T-cell (primary cell): ENCODE measurements around the gene ATP5F1B. TPM values are rescaled to one million over a fixed set of nuclear protein-coding genes. Genes with fewer than 3 reads are reported as not detected.
"Not testable (repeated sequence)": the region's sequence is repeated elsewhere in the genome, so short reads cannot be mapped to it uniquely, and the experiment has no call there.

Source experiments
- ATAC-seq, 4 experiments: fragments of 200-7000 bp in 3 of 4; fragments of 150-1000 bp in 1 of 4; cut with Tn5 transposase; replicated peaks in 1 of 4; 1 replicate in 3 of 4; 2 replicates in 1 of 4; pipeline ENCODE4 v1.10.0; 2021; ENCODE audit warnings: moderate library complexity in 3 of 4, mild to moderate bottlenecking in 2 of 4, moderate number of reproducible peaks in 1 of 4
- CTCF ChIA-PET, 2 donors: fragments of 300-600 bp; sonication (Branson Sonifier 250); formaldehyde crosslinking; loops; one replicate each; lab custom pipeline; 2022; ENCODE audit warnings: antibody characterized with exemption in 2 of 2; lab: Charles Lee
- POLR2A ChIA-PET, 2 donors: fragments of 300-600 bp; sonication (Branson Sonifier 250); formaldehyde crosslinking; loops; one replicate each; lab custom pipeline; 2022; ENCODE audit warnings: antibody characterized with exemption in 2 of 2; lab: Charles Lee
- DNase-seq, 35 experiments: peaks; one replicate each; pipeline versions ENCODE4 v3.0.0 to v3.0.0-alpha.2; 2013 to 2023
- H3K27ac ChIP-seq: one replicate; pipeline ENCODE4 v1.5.1; 2013; ENCODE audit warnings: low read length
- H3K27me3 ChIP-seq, 2 experiments: replicated peaks in 1 of 2; 1 replicate in 1 of 2; 2 replicates in 1 of 2; pipeline versions ENCODE4 v1.6.1 to v1.7.0; 2013; ENCODE audit warnings: low read length in 1 of 2, mixed read lengths in 1 of 2; ENCODE audit not compliant: control insufficient read depth in 2 of 2, insufficient read depth in 2 of 2; ENCODE audit errors: extremely low read depth in 1 of 2
- H3K36me3 ChIP-seq, 2 donors: 1 replicate in 1 of 2; 2 replicates in 1 of 2; pipeline versions ENCODE4 v1.6.1 to v1.7.0; 2013; ENCODE audit warnings: low read length in 1 of 2; ENCODE audit not compliant: control insufficient read depth in 2 of 2, insufficient read depth in 1 of 2; ENCODE audit errors: extremely low read depth in 1 of 2
- H3K4me1 ChIP-seq, 2 experiments: 1 replicate in 1 of 2; 2 replicates in 1 of 2; pipeline versions ENCODE4 v1.6.1 to v1.7.0; 2013; ENCODE audit warnings: low read length in 2 of 2, mixed read lengths in 1 of 2; ENCODE audit not compliant: insufficient read depth in 2 of 2, control insufficient read depth in 1 of 2; ENCODE audit errors: extremely low read depth in 1 of 2
- H3K4me3 ChIP-seq, 2 donors: 1 replicate in 1 of 2; 2 replicates in 1 of 2; pipeline versions ENCODE4 v1.5.1 to v1.7.0; 2013; ENCODE audit warnings: mild to moderate bottlenecking in 2 of 2, low read length in 1 of 2, moderate library complexity in 1 of 2; ENCODE audit not compliant: control insufficient read depth in 1 of 2; ENCODE audit errors: extremely low read depth in 1 of 2
- H3K9me3 ChIP-seq: 2 replicates; pipeline ENCODE4 v1.7.0; 2013
- H3K27ac Mint-ChIP-seq, 2 donors: one replicate each; pipeline ENCODE4 v1.8.0; 2020 to 2021; ENCODE audit warnings: mild to moderate bottlenecking in 2 of 2, mixed read lengths in 2 of 2
- H3K27me3 Mint-ChIP-seq, 2 donors: one replicate each; pipeline ENCODE4 v1.8.0; 2021 to 2022; ENCODE audit warnings: mixed read lengths in 2 of 2
- H3K36me3 Mint-ChIP-seq: one replicate; pipeline ENCODE4 v1.8.0; 2021; ENCODE audit warnings: mixed read lengths
- H3K4me1 Mint-ChIP-seq, 3 donors: one replicate each; pipeline ENCODE4 v1.8.0; 2020 to 2022; ENCODE audit warnings: mixed read lengths in 3 of 3, mild to moderate bottlenecking in 1 of 3
- H3K4me3 Mint-ChIP-seq, 3 donors: one replicate each; pipeline ENCODE4 v1.8.0; 2020 to 2022; ENCODE audit warnings: mild to moderate bottlenecking in 3 of 3, mixed read lengths in 3 of 3, moderate library complexity in 3 of 3
- H3K9me3 Mint-ChIP-seq, 3 donors: one replicate each; pipeline ENCODE4 v1.8.0; 2020 to 2022; ENCODE audit warnings: mixed read lengths in 3 of 3
- WGBS: methylation state at CpG from one replicate; pipeline ENCODE4 v1.1.5; 2013; ENCODE audit warnings: missing lambda C conversion rate; ENCODE audit not compliant: insufficient coverage; 5-methylcytosine and 5-hydroxymethylcytosine counted together
- total RNA-seq, 35 experiments: library from RNA in 6 of 35; stranded (reverse) in 6 of 35; fragments of 120-200 nt in 1 of 35; gene quantifications; one replicate each; pipeline versions ENCODE4 v1.2.1 to v1.2.4 and lab custom pipeline; 2013 to 2026

The ATP5F1B gene
- total RNA-seq, 5 donors from 2014 or later (not counting 1 experiment from before 2014, with no cell fraction given), result 252 to 290 (median 283) TPM

GRCh38 chr12:56658921-56659320 lies 13.1 kb upstream of the ATP5F1B start:
- Histone ChIP-seq H3K4me3 (no peak overlapping the region), H3K4me1 (no peaks in the 10 kb centered on the region), H3K27me3 (no peaks in the 10 kb centered on the region), H3K9me3 (no peaks in the 10 kb centered on the region), H3K27ac (no peak overlapping the region), H3K36me3 (peaks cover 0 to 16% of the 10 kb centered on the region in 2 donors)
- Mint-ChIP-seq H3K4me1 (no peaks in the 10 kb centered on the region), H3K27me3 (no peaks in the 10 kb centered on the region), H3K4me3 (no peak overlapping the region), H3K9me3 (peaks cover 0 to 3% (median 3%) of the 10 kb centered on the region in 3 donors), H3K36me3 (peaks cover 14% of the 10 kb centered on the region), H3K27ac (no peak overlapping the region)
- WGBS, result 80% methylated on average over 1 of the region's 1 CpG
- no peak for DNase-seq
- POLR2A ChIA-PET, result interaction anchor here (0.6 to 1.2 kb wide), 4 partner anchors 13 to 208 kb away, joined by 3 to 7 read pairs (median 4); partner anchors contain the start of gene ATP5F1B (in 1 of the 2)
- CTCF ChIA-PET, result interaction anchor here in 1 of 2 donors (0.6 kb wide), 1 partner anchor 16 kb away, joined by 4 read pairs; no protein-coding TSS in a partner anchor
- no peak for ATAC-seq

GRCh38 chr12:56657416-56658379 lies 11.9 kb upstream of the ATP5F1B start:
- Histone ChIP-seq H3K9me3 (no peaks in the 10 kb centered on the region), H3K36me3 (peaks cover 0 to 5% of the 10 kb centered on the region in 2 donors), H3K4me1 (no peaks in the 10 kb centered on the region), H3K4me3 (no peak overlapping the region), H3K27me3 (no peaks in the 10 kb centered on the region), H3K27ac (no peak overlapping the region)
- Mint-ChIP-seq H3K9me3 (peaks cover 0 to 11% (median 8%) of the 10 kb centered on the region in 3 donors), H3K36me3 (peaks cover 9% of the 10 kb centered on the region), H3K27ac (no peak overlapping the region), H3K4me1 (no peaks in the 10 kb centered on the region), H3K4me3 (no peak overlapping the region), H3K27me3 (no peaks in the 10 kb centered on the region)
- ChIA-PET POLR2A (interaction anchor here (0.6 to 1.2 kb wide), 5 partner anchors 11 to 447 kb away, joined by 3 to 4 read pairs (median 4); partner anchors contain the start of gene ATP5F1B (in 1 of the 2)), CTCF (no interaction called here)
- WGBS, result no CpG with 5 or more reads among the region's 7 CpGs
- DNase-seq (no peak), ATAC-seq (no peak)

DNA sequence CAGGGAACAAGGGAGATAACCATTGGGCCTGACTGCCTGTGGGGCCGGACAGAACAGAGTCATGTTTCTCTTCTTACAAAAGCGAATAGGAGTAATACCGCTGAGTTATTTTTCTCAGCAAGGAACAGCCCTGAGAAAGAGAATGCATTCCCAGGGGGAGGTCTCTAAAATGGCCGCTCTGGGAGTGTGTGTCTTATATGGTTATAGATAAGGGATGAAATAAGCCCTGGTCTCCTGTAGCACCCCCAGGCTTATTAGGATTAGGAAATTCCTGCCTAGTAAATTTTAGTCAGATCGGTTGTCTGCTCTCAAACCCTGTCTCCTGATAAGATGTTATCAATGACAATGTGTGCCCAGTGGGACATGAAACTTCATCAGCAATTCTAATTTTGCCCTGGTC lies 8.0 kb upstream of the ATP5F1B start:
- 100% methylated on average over 3 of the region's 5 CpGs for WGBS

GRCh38 chr12:56648023-56648422 lies 2.2 kb upstream of the ATP5F1B start:
- WGBS, result 93% methylated on average over 4 of the region's 9 CpGs
- Histone ChIP-seq H3K4me1 (peaks cover 18 to 25% of the 10 kb centered on the region in 2 experiments), H3K36me3 (peaks cover 0 to 14% of the 10 kb centered on the region in 2 donors)
- ATAC-seq, DNase-seq, H3K4me3 ChIP-seq, H3K27me3 ChIP-seq, H3K27ac ChIP-seq, H3K27ac Mint-ChIP-seq, H3K4me3 Mint-ChIP-seq, H3K9me3 Mint-ChIP-seq, H3K27me3 Mint-ChIP-seq, CTCF ChIA-PET, H3K9me3 ChIP-seq: not testable (repeated sequence)
- Mint-ChIP-seq H3K36me3 (peaks cover 17% of the 10 kb centered on the region), H3K4me1 (peaks cover 25 to 29% (median 28%) of the 10 kb centered on the region in 3 donors)
- POLR2A ChIA-PET, result interaction anchor here in 1 of 2 donors (0.5 to 3.7 kb wide), 2 partner anchors 11 to 818 kb away, joined by 3 to 11 read pairs; partner anchors contain the start of gene DNAJC14

More for the DNA sequence above, 8.0 kb upstream of the ATP5F1B start:
- DNase-seq, H3K27ac ChIP-seq, H3K27me3 ChIP-seq, POLR2A ChIA-PET, H3K36me3 ChIP-seq, ATAC-seq, H3K4me1 Mint-ChIP-seq, H3K9me3 ChIP-seq, H3K27ac Mint-ChIP-seq, H3K4me1 ChIP-seq, H3K27me3 Mint-ChIP-seq, H3K4me3 Mint-ChIP-seq, H3K4me3 ChIP-seq, CTCF ChIA-PET: not testable (repeated sequence)
- Mint-ChIP-seq H3K9me3 (peaks cover 0 to 11% (median 8%) of the 10 kb centered on the region in 3 donors), H3K36me3 (peaks cover 11% of the 10 kb centered on the region)

GRCh38 chr12:56645201-56645716 lies 525 bp downstream of the ATP5F1B start:
- WGBS, result 0% methylated on average over 29 of the region's 29 CpGs
- H3K27ac Mint-ChIP-seq, result peak overlapping the region; percentile 99
- H3K4me1 Mint-ChIP-seq, result peaks cover 34 to 39% (median 38%) of the 10 kb centered on the region in 3 donors
- peak overlapping the region; percentile 97 to 99 for H3K4me3 ChIP-seq
- H3K36me3 Mint-ChIP-seq, result peaks cover 32% of the 10 kb centered on the region
- H3K27ac ChIP-seq, result peak overlapping the region; percentile 89
- H3K27me3 Mint-ChIP-seq, result no peaks in the 10 kb centered on the region
- H3K36me3 ChIP-seq, result peaks cover 9 to 41% of the 10 kb centered on the region in 2 donors
- H3K9me3 ChIP-seq, result no peaks in the 10 kb centered on the region
- H3K27me3 ChIP-seq, result no peaks in the 10 kb centered on the region
- peak in 1 of 4 experiments; percentile 2 for ATAC-seq
- CTCF ChIA-PET, result interaction anchor here in 1 of 2 donors (0.8 to 2.4 kb wide), 5 partner anchors 9 to 80 kb away, joined by 3 to 29 read pairs (median 3); partner anchors contain the start of gene NACA
- no peak for DNase-seq
- H3K4me3 Mint-ChIP-seq, result peak overlapping the region; percentile 97
- no peaks in the 10 kb centered on the region for H3K9me3 Mint-ChIP-seq
- peaks cover 18 to 37% of the 10 kb centered on the region in 2 experiments for H3K4me1 ChIP-seq
- POLR2A ChIA-PET, result interaction anchor here (0.6 to 3.7 kb wide), 12 partner anchors 9 to 434 kb away, joined by 3 to 11 read pairs (median 4); partner anchors contain the start of gene NACA (in 1 of the 2)

DNA sequence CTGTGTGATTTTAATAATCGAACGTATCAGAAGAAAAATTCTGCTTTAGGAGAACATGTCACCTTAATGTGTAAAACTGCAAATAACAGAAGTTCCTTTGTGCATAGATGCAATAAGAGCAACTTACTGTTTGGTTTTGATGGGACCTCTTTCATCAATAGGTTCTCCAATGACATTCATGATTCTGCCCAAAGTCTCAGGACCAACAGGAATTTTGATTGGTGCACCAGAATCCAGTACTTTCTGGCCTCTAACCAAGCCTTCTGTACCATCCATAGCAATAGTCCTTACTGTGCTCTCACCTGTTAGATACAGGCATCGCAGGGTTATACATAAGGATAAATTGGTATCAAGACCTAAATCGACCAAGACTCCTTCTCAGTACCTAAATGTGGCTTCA lies 1.1 kb downstream of the ATP5F1B start:
- Mint-ChIP-seq H3K9me3 (no peaks in the 10 kb centered on the region), H3K36me3 (peaks cover 36% of the 10 kb centered on the region), H3K4me1 (peaks cover 34 to 42% (median 38%) of the 10 kb centered on the region in 3 donors), H3K27me3 (no peaks in the 10 kb centered on the region), H3K4me3 (peak overlapping the region; percentile 97), H3K27ac (peak overlapping the region; percentile 99)
- H3K9me3 ChIP-seq, result no peaks in the 10 kb centered on the region
- H3K4me1 ChIP-seq, result peaks cover 18 to 37% of the 10 kb centered on the region in 2 experiments
- H3K36me3 ChIP-seq, result peaks cover 12 to 48% of the 10 kb centered on the region in 2 donors
- no peak for ATAC-seq
- DNase-seq, result no peak
- H3K27ac ChIP-seq, result peak overlapping the region; percentile 89
- H3K4me3 ChIP-seq, result peak overlapping the region; percentile 97 to 99
- H3K27me3 ChIP-seq, result no peaks in the 10 kb centered on the region
- POLR2A ChIA-PET, result interaction anchor here in 1 of 2 donors (0.7 to 3.7 kb wide), 2 partner anchors 8 to 32 kb away, joined by 4 to 11 read pairs; no protein-coding TSS in a partner anchor
- WGBS, result 30% methylated on average over 3 of the region's 4 CpGs
- CTCF ChIA-PET, result interaction anchor here in 1 of 2 donors (1.0 to 2.4 kb wide), 3 partner anchors 8 to 81 kb away, joined by 3 to 29 read pairs (median 4); partner anchors contain the start of gene NACA
